Measurements from ENCODE around the gene FHOD1. TPM values are rescaled to one million over a fixed set of nuclear protein-coding genes. Genes with fewer than 3 reads are reported as not detected.

Gene FHOD1
- polyA plus RNA-seq, 1 of the 3 experiments (the other 2 are of a cell fraction): 70.9 TPM

- Histone ChIP-seq H3K27ac (ENCODE audit: low read depth in 2 of 2, low read length in 1 of 2) (no peak overlapping the region), H3K4me1 (ENCODE audit: control insufficient read depth in 1 of 2, insufficient read depth in 2 of 2, low read depth in 1 of 2, low read length in 1 of 2) (peaks cover 0 to 7% of the 10 kb centered on the region in 2 experiments; a peak in 1 of 4 replicates), H3K36me3 (replicated peaks in 1 of 2; ENCODE audit: control insufficient read depth in 1 of 2, insufficient read depth in 2 of 2, low read length in 1 of 2) (peaks cover 4 to 11% of the 10 kb centered on the region in 2 experiments), H3K79me2 (ENCODE audit: insufficient read depth) (peaks cover 17% of the 10 kb centered on the region), H3K9me3 (no peaks in the 10 kb centered on the region), H3K9ac (no peak overlapping the region), H3F3A (replicated peaks; ENCODE audit: insufficient read depth) (peaks cover 26% of the 10 kb centered on the region), H3K27me3 (ENCODE audit: insufficient read depth) (no peaks in the 10 kb centered on the region), H3K9me2 (no peaks in the 10 kb centered on the region), H4K20me1 (ENCODE audit: insufficient read depth) (no peaks in the 10 kb centered on the region), H3K4me3 (ENCODE audit: low read depth in 2 of 2, low read length in 1 of 2) (no peak overlapping the region), H2AFZ (ENCODE audit: low read depth) (no peak overlapping the region), H3K4me2 (no peak overlapping the region)
- ChIA-PET CTCF (interaction anchor here (0.8 to 4.7 kb wide), 6 partner anchors 8 to 157 kb away, joined by 3 to 24 read pairs (median 3); partner anchors contain the start of genes SLC9A5 and ZDHHC1), POLR2A (no interaction called here)
- no peak for DNase-seq
- 97% methylated on average over 10 of the region's 11 CpGs for WGBS (ENCODE audit: low lambda C conversion rate)
- no peak for TF ChIP-seq GATA2 (CRISPR knock-in tag; IDR thresholded peaks at IDR 0.05)
- no peak for TF ChIP-seq EP300 (IDR thresholded peaks at IDR 0.05; ENCODE audit: borderline replicate concordance in 1 of 2, low read depth in 1 of 2, low read length in 1 of 2)
- no peak for TF ChIP-seq TAF1 (IDR thresholded peaks at IDR 0.05; ENCODE audit: borderline replicate concordance, low read depth, low read length)
- TF ChIP-seq IRF3 (IDR thresholded peaks at IDR 0.05; ENCODE audit: low read depth, low read length): no peak
- TF ChIP-seq, protein P1, sequence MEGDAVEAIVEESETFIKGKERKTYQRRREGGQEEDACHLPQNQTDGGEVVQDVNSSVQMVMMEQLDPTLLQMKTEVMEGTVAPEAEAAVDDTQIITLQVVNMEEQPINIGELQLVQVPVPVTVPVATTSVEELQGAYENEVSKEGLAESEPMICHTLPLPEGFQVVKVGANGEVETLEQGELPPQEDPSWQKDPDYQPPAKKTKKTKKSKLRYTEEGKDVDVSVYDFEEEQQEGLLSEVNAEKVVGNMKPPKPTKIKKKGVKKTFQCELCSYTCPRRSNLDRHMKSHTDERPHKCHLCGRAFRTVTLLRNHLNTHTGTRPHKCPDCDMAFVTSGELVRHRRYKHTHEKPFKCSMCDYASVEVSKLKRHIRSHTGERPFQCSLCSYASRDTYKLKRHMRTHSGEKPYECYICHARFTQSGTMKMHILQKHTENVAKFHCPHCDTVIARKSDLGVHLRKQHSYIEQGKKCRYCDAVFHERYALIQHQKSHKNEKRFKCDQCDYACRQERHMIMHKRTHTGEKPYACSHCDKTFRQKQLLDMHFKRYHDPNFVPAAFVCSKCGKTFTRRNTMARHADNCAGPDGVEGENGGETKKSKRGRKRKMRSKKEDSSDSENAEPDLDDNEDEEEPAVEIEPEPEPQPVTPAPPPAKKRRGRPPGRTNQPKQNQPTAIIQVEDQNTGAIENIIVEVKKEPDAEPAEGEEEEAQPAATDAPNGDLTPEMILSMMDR (IDR thresholded peaks at IDR 0.05): no peak
These were observed 23.7 kb upstream of the FHOD1 start for GRCh38 chr16:67270931-67271338.

DNA sequence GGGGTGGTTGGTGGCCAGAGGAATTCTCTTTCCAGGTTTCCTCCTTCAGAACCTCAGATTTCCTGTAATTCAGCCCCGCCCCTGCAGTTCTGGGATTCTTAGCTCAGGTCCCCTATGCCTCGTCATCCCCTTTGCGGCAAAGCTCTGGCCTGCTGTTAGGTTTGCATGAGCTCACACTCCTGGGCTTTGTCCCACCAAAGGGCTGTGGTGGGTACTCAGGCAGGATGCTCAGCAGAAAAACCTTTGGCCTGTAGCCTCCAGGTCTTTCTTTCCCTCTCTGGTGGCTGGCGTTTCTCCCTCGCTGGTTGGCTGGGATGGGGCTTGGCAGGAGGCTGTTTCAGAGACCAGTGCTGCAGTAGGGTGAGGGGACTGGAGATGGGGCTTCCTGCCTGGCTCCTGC lies 22.5 kb upstream of the FHOD1 start:
- Histone ChIP-seq H3K27me3 (ENCODE audit: insufficient read depth) (no peaks in the 10 kb centered on the region), H3K9me2 (no peaks in the 10 kb centered on the region), H4K20me1 (ENCODE audit: insufficient read depth) (no peaks in the 10 kb centered on the region), H3K27ac (ENCODE audit: low read depth in 2 of 2, low read length in 1 of 2) (peak overlapping the region in 1 of 2 experiments; percentile 77; a peak in 2 of 4 replicates), H3K4me1 (ENCODE audit: control insufficient read depth in 1 of 2, insufficient read depth in 2 of 2, low read depth in 1 of 2, low read length in 1 of 2) (peaks cover 0 to 7% of the 10 kb centered on the region in 2 experiments; a peak in 1 of 4 replicates), H3K9me3 (no peaks in the 10 kb centered on the region), H3K36me3 (replicated peaks in 1 of 2; ENCODE audit: control insufficient read depth in 1 of 2, insufficient read depth in 2 of 2, low read length in 1 of 2) (peaks cover 0 to 4% of the 10 kb centered on the region in 2 experiments), H3K4me2 (no peak overlapping the region), H3F3A (replicated peaks; ENCODE audit: insufficient read depth) (peaks cover 21% of the 10 kb centered on the region), H3K9ac (no peak overlapping the region), H3K4me3 (ENCODE audit: low read depth in 2 of 2, low read length in 1 of 2) (no peak overlapping the region), H2AFZ (ENCODE audit: low read depth) (no peak overlapping the region), H3K79me2 (ENCODE audit: insufficient read depth) (peaks cover 8% of the 10 kb centered on the region)
- ChIA-PET POLR2A (interaction anchor here (1.5 kb wide), 1 partner anchor 9 kb away, joined by 5 read pairs; no protein-coding TSS in a partner anchor), CTCF (interaction anchor here (0.7 to 4.7 kb wide), 6 partner anchors 9 to 316 kb away, joined by 3 to 24 read pairs (median 4); partner anchors contain the start of genes FHOD1 and SLC9A5)
- no peak for DNase-seq
- WGBS (ENCODE audit: low lambda C conversion rate): 78% methylated on average over 5 of the region's 5 CpGs
- TF ChIP-seq TCF12 (IDR thresholded peaks at IDR 0.05) (no peak), POLR2AphosphoS5 (IDR thresholded peaks at IDR 0.05; ENCODE audit: low read depth, low read length) (peak; percentile 22)
